Kidney (tissue), 14 donors: ENCODE results near the gene HPS5. TPM values are rescaled to one million over a fixed set of nuclear protein-coding genes. Genes with fewer than 3 reads are reported as not detected.

ENCODE experiments used
- DNase-seq, 5 donors: peaks; one replicate each; pipeline ENCODE4 v3.0.0-alpha.2; 2013 to 2020
- FAIRE-seq: peaks from 2 replicates; lab custom pipeline; 2012; peaks lifted over from hg19 to GRCh38; lab: Jason Lieb, UNC
- H3K27ac ChIP-seq, 2 donors: one replicate each; pipeline ENCODE4 v1.7.0; 2013; ENCODE audit warnings: low read depth in 2 of 2, low read length in 2 of 2, inconsistent platforms in 1 of 2
- H3K27me3 ChIP-seq: one replicate; pipeline ENCODE4 v1.7.1; 2013; ENCODE audit warnings: low read length, inconsistent platforms; ENCODE audit not compliant: control insufficient read depth, insufficient read depth
- H3K36me3 ChIP-seq, 3 donors: one replicate each; pipeline versions ENCODE4 v1.7.0 to v1.7.1; 2013; ENCODE audit warnings: low read length in 3 of 3, control low read depth in 1 of 3, inconsistent platforms in 1 of 3; ENCODE audit not compliant: insufficient read depth in 3 of 3, control insufficient read depth in 2 of 3
- H3K4me1 ChIP-seq, 3 donors: one replicate each; pipeline versions ENCODE4 v1.7.0 to v1.7.1; 2013; ENCODE audit warnings: low read length in 3 of 3, inconsistent platforms in 1 of 3, low read depth in 1 of 3; ENCODE audit not compliant: control insufficient read depth in 2 of 3, insufficient read depth in 2 of 3
- H3K4me3 ChIP-seq, 3 donors: one replicate each; pipeline versions ENCODE4 v1.7.0 to v1.8.1; 2013; ENCODE audit warnings: low read length in 3 of 3, control low read depth in 1 of 3, inconsistent platforms in 1 of 3
- H3K9ac ChIP-seq, 3 donors: one replicate each; pipeline versions ENCODE4 v1.7.0 to v1.7.1; 2013; ENCODE audit warnings: low read length in 3 of 3, control low read depth in 1 of 3, inconsistent platforms in 1 of 3
- H3K9me3 ChIP-seq, 3 donors: one replicate each; pipeline versions ENCODE4 v1.7.0 to v1.7.1; 2013; ENCODE audit warnings: low read length in 3 of 3, control low read depth in 1 of 3, inconsistent platforms in 1 of 3; ENCODE audit not compliant: control insufficient read depth in 2 of 3, insufficient read depth in 1 of 3
- intact Hi-C: fragments of 100-400 bp; cut with DNase I; formaldehyde crosslinking; loops from one replicate; pipeline ENCODE4 v1.11.1; 2022
- polyA plus RNA-seq: library from polyadenylated mRNA; stranded (reverse); fragments of 350-450 nt; fragmentation: Illumina TruSeq; extraction: RNeasy Lipid Tissue Mini Kit (QIAGEN cat#74804); gene quantifications from one replicate; pipeline ENCODE4 v1.2.3, GENCODE V29; 2014; ENCODE audit warnings: low read depth, low replicate concordance; ENCODE audit not compliant: insufficient read depth
- total RNA-seq: library from RNA; stranded (reverse); fragmentation: NEBNext Ultra II Directional; extraction: Animal tissue kit (Norgen Biotek cat#: 25700); gene quantifications from one replicate; pipeline ENCODE4 v1.2.1, GENCODE V29; 2021
- TF ChIP-seq, protein P1 (sequence below): IDR thresholded peaks from 3 replicates; pipeline ENCODE4 v1.5.1; 2012; ENCODE audit warnings: mild to moderate bottlenecking, moderate library complexity, borderline replicate concordance; ENCODE audit not compliant: insufficient read depth; ENCODE audit errors: extremely low read depth
- donor health status: control.
- donor health status: control.
- donor health status: control.
- donor health status: control.
- donor health status: control.
- donor health status: DM: yes; HTN: yes; CAD: no.
- donor health status: Normal renal cell carcinoma (clear cell type).

Gene HPS5
- total and polyA plus RNA-seq, 2 donors from 2014 or later = 7.7 to 17.2 TPM

DNA sequence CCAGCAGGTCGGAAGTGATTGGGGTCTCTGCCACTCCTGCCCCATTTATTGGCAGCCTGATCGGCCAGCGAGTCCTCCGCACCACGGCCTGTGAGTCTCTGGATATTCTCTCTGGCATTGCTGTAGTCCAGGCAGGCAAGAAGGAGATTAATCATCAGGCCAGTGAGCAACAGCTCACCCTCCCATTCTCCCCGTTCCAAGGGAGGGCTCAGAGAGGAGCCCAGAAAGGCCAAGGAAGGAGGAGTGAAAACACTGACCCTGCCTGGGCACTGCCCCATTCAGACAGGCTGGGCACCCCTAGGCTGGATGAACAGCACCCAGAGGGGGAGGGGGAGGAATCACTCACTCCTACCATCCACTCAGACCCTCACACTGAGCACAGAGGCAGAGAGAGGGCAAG lies 76.5 kb downstream of the HPS5 start:
- Histone ChIP-seq H3K9me3 (no peaks in the 10 kb centered on the region), H3K4me1 (no peaks in the 10 kb centered on the region), H3K27ac (no peak overlapping the region), H3K27me3 (no peaks in the 10 kb centered on the region), H3K9ac (no peak overlapping the region), H3K36me3 (no peaks in the 10 kb centered on the region), H3K4me3 (no peak overlapping the region)
- TF ChIP-seq, protein P1, sequence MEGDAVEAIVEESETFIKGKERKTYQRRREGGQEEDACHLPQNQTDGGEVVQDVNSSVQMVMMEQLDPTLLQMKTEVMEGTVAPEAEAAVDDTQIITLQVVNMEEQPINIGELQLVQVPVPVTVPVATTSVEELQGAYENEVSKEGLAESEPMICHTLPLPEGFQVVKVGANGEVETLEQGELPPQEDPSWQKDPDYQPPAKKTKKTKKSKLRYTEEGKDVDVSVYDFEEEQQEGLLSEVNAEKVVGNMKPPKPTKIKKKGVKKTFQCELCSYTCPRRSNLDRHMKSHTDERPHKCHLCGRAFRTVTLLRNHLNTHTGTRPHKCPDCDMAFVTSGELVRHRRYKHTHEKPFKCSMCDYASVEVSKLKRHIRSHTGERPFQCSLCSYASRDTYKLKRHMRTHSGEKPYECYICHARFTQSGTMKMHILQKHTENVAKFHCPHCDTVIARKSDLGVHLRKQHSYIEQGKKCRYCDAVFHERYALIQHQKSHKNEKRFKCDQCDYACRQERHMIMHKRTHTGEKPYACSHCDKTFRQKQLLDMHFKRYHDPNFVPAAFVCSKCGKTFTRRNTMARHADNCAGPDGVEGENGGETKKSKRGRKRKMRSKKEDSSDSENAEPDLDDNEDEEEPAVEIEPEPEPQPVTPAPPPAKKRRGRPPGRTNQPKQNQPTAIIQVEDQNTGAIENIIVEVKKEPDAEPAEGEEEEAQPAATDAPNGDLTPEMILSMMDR = no peak
- no peak for FAIRE-seq
- DNase-seq = peak in 2 of 5 donors; percentile 23 to 37
- intact Hi-C loops = no loop called here

DNA sequence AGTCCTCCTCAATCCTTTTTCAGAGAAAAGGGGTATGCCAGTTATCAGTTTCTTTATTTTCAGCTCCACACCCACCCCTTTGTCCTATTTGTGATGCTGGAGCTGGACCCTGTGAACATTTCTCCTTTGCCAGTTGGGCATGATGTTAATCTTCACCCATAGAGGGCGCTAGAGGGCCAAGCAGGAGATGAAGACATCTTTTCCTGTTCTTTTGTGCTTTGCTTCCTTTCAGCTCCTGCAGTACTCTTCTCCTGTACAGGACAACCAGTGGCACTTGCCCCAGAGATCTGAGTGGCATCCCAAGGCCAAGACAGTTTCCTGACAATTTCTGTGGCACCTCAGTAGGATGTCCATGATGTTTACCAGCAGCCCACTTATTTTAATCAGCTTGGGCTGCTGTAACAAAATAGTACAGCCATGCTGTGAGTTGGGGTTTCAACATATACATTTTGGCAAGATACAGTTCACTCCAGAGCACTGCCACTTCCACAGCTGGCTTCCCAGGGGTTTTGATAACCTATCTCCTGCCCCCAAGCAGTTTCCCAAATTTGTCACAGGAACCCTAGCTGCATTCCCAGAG lies 78.1 kb downstream of the HPS5 start:
- Histone ChIP-seq H3K36me3 (no peaks in the 10 kb centered on the region), H3K9ac (no peak overlapping the region)

DNA sequence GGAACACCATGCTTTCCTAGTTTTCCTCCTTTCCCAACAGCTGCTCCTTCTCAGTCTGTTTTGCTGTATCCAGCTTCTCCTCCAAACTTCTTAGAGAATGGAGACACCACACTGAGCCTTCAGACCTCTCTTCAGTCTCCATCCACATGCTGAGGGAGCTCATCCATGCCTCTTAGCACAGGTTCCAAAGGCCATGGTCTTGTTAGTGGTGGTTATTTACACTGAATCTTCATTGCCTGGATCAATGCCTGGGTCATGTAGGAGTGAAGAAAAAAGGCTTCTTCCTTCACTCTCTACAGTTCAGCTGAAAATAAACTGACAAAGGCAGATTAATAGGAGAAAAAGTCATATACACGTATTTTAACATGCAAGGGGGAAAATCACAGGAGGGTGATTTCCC lies 82.3 kb downstream of the HPS5 start:
- TF ChIP-seq, protein P1 = no peak
- no peak overlapping the region for H3K27ac ChIP-seq
- no peak overlapping the region for H3K9ac ChIP-seq
- no peak overlapping the region for H3K4me3 ChIP-seq
- H3K4me1 ChIP-seq = no peaks in the 10 kb centered on the region
- FAIRE-seq = no peak
- H3K9me3 ChIP-seq = no peaks in the 10 kb centered on the region
- H3K36me3 ChIP-seq = no peaks in the 10 kb centered on the region
- DNase-seq = no peak
- no peaks in the 10 kb centered on the region for H3K27me3 ChIP-seq
- intact Hi-C loops = no loop called here

More for the DNA sequence above, 78.1 kb downstream of the HPS5 start:
- H3K9me3 ChIP-seq = no peaks in the 10 kb centered on the region
- no peak overlapping the region for H3K4me3 ChIP-seq
- no peaks in the 10 kb centered on the region for H3K4me1 ChIP-seq
- no peak for FAIRE-seq
- no peaks in the 10 kb centered on the region for H3K27me3 ChIP-seq
- TF ChIP-seq, protein P1 = peak; percentile 69
- peak in 3 of 5 donors; percentile 31 to 62 (median 43) for DNase-seq
- no peak overlapping the region for H3K27ac ChIP-seq
- intact Hi-C loops = no loop called here
